ENCODE data around the gene LRRC10B.

DNA sequence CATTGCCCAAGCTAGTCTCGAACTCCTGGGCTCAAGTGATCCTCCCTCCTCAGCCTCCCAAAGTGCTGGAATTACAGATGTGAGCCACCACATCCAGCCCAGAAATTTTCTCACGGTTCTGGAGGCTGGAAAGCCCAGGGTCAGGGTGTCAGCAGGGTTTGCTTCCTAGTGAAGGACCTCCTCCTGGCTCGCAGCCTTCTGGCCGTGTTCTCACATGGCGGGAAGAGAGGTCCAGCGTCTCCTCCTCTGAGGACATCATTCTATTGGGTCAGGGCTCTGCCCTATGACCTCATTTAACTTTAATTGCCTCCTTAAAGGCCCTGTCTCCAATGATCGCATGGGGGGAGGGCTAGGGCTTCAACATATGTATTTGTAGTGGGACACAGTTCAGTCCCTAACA, 40.5 kb upstream of the LRRC10B start:
- TF ChIP-seq ZNF274 (IDR thresholded peaks at IDR 0.05; ENCODE audit: low read depth, low read length) (no peak), YY1 (IDR thresholded peaks at IDR 0.05; ENCODE audit: insufficient read depth, insufficient read length) (no peak), SUZ12 (IDR thresholded peaks at IDR 0.05; ENCODE audit: extremely low read depth, insufficient read depth, insufficient read length) (no peak)
